ENCODE measurements around the gene PNLIPRP2.

The PNLIPRP2 gene

DNA sequence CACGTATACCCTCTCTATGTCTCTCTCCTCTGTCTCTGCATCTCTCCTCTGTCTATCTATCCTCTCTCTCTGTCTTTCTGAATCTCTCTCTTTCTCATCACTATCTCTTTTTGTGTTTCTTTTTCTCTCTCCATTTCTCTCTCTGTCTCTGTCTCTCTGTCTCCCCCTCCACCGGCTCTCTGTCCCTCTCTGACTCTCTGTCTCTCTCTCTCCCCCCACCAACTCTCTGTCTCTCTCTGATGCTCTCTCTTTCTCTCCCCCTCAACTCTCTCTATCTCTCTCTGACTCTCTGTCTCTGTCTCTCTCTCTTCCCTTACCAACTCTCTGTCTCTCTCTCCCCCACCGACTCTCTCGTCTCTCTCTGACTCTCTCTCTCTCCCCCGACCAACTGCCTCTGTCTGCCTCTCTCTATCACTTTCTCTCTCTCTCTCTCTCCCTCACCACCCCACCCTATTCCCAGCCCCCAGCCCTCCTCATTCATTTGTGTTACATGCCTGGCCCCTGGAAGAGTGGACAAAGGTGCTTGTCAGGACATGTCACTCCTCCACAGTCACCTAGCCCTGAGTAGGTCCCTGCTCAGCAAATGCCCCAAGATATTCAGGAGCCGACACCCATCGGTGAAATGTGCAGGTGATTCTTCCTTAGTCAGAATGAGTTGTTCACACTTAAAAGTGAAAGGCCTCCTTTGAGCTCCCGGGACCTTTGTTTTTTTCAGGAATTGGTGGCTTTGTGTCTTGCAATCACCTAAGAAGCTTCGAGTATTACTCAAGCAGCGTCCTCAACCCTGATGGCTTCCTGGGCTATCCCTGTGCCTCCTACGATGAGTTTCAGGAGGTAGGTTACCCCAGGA is 13.6 kb downstream of the PNLIPRP2 start:
- TF ChIP-seq, protein P1, sequence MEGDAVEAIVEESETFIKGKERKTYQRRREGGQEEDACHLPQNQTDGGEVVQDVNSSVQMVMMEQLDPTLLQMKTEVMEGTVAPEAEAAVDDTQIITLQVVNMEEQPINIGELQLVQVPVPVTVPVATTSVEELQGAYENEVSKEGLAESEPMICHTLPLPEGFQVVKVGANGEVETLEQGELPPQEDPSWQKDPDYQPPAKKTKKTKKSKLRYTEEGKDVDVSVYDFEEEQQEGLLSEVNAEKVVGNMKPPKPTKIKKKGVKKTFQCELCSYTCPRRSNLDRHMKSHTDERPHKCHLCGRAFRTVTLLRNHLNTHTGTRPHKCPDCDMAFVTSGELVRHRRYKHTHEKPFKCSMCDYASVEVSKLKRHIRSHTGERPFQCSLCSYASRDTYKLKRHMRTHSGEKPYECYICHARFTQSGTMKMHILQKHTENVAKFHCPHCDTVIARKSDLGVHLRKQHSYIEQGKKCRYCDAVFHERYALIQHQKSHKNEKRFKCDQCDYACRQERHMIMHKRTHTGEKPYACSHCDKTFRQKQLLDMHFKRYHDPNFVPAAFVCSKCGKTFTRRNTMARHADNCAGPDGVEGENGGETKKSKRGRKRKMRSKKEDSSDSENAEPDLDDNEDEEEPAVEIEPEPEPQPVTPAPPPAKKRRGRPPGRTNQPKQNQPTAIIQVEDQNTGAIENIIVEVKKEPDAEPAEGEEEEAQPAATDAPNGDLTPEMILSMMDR (IDR thresholded peaks at IDR 0.05), result no peak
- no peak overlapping the region for H3K9ac ChIP-seq
- no peaks in the 10 kb centered on the region for H3K27me3 ChIP-seq (ENCODE audit: control insufficient read depth, insufficient read depth, low read length)
- no peak overlapping the region for H3K27ac ChIP-seq
- no peaks in the 10 kb centered on the region for H3K36me3 ChIP-seq (ENCODE audit: control insufficient read depth, insufficient read depth, low read length)
- no peak overlapping the region for H2AFZ ChIP-seq
- no peaks in the 10 kb centered on the region for H3K4me1 ChIP-seq
- H3K9me3 ChIP-seq (ENCODE audit: control insufficient read depth, low read length), result no peaks in the 10 kb centered on the region
- H3K4me2 ChIP-seq (ENCODE audit: low read length), result no peak overlapping the region
- no peak overlapping the region for H3K4me3 ChIP-seq (ENCODE audit: low read depth, low read length)
- H3K79me2 ChIP-seq, result no peaks in the 10 kb centered on the region

DNA sequence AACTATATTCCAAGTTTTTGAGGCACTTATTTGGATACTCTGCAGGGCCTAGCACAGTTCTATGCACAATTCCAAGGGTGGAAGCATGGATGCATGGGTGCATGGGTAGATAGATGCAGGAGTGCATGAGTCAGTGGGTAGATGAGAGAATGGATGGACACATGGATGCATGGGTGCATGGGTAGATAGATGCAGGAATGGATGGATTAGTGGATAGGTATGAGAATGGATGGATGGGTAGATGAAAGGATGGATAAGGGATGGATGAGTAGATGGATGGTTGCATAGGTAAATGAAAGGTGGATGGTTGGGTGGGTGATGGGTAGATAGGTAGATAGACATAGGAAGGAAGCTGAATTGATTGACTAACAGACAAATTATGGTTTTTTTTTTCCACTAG is 15.6 kb downstream of the PNLIPRP2 start:
- H3K9me3 ChIP-seq (ENCODE audit: control insufficient read depth, low read length), result no peaks in the 10 kb centered on the region
- no peak overlapping the region for H2AFZ ChIP-seq
- H3K9ac ChIP-seq, result no peak overlapping the region
- TF ChIP-seq, protein P1 (IDR thresholded peaks at IDR 0.05), result no peak
- H3K4me1 ChIP-seq, result no peaks in the 10 kb centered on the region
- no peak overlapping the region for H3K27ac ChIP-seq
- no peaks in the 10 kb centered on the region for H3K36me3 ChIP-seq (ENCODE audit: control insufficient read depth, insufficient read depth, low read length)
- H3K4me2 ChIP-seq (ENCODE audit: low read length), result no peak overlapping the region
- no peaks in the 10 kb centered on the region for H3K79me2 ChIP-seq
- no peaks in the 10 kb centered on the region for H3K27me3 ChIP-seq (ENCODE audit: control insufficient read depth, insufficient read depth, low read length)
- no peak overlapping the region for H3K4me3 ChIP-seq (ENCODE audit: low read depth, low read length)

DNA sequence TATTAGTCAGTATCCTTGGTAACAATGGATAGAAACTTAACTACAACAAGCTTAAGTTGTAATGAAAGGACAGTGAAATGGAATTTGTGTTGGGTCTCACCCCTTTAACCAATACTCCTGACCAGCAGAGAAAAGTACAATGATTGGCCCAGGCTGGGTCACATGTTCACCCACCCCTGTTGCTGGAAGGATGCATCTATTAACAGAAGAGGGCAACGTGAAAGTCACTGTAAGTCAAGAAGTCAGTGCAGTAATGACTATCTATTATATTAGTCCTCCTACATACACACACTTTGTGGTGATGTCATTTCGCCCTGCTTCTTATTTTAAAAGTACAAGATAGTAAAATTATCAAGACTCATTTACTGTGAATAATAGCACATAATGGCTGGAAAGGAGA is 16.2 kb downstream of the PNLIPRP2 start:
- Histone ChIP-seq H3K27ac (no peak overlapping the region), H3K4me2 (ENCODE audit: low read length) (no peak overlapping the region), H3K79me2 (no peaks in the 10 kb centered on the region), H3K4me3 (ENCODE audit: low read depth, low read length) (no peak overlapping the region), H3K27me3 (ENCODE audit: control insufficient read depth, insufficient read depth, low read length) (no peaks in the 10 kb centered on the region), H3K9me3 (ENCODE audit: control insufficient read depth, low read length) (no peaks in the 10 kb centered on the region), H3K36me3 (ENCODE audit: control insufficient read depth, insufficient read depth, low read length) (no peaks in the 10 kb centered on the region), H2AFZ (no peak overlapping the region), H3K4me1 (no peaks in the 10 kb centered on the region), H3K9ac (no peak overlapping the region)
- TF ChIP-seq, protein P1 (IDR thresholded peaks at IDR 0.05), result no peak

DNA sequence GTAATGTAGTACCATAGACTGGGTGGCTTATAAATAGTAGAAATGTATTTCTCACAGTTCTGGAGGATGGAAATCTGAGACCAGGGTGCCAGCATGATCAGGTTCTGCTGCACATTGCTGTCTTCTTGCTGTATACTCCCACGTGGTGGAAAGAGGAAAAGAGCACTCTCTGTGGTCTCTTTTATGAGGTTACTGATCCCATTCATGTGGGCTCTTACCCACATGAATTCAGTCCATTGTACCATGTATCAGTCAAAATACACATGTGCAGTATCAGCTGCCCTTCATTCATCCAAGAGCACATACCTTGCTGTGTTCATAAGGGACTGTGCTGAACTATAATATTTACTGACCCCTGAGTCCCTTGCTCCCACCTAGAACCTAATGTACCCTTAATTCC is 17.1 kb downstream of the PNLIPRP2 start:
- TF ChIP-seq, protein P1 (IDR thresholded peaks at IDR 0.05), result no peak
- H3K4me2 ChIP-seq (ENCODE audit: low read length), result no peak overlapping the region
- H3K4me1 ChIP-seq, result no peaks in the 10 kb centered on the region
- no peak overlapping the region for H2AFZ ChIP-seq
- H3K9ac ChIP-seq, result no peak overlapping the region
- no peaks in the 10 kb centered on the region for H3K27me3 ChIP-seq (ENCODE audit: control insufficient read depth, insufficient read depth, low read length)
- H3K36me3 ChIP-seq (ENCODE audit: control insufficient read depth, insufficient read depth, low read length), result no peaks in the 10 kb centered on the region
- no peaks in the 10 kb centered on the region for H3K9me3 ChIP-seq (ENCODE audit: control insufficient read depth, low read length)
- H3K27ac ChIP-seq, result no peak overlapping the region
- no peaks in the 10 kb centered on the region for H3K79me2 ChIP-seq
- no peak overlapping the region for H3K4me3 ChIP-seq (ENCODE audit: low read depth, low read length)

DNA sequence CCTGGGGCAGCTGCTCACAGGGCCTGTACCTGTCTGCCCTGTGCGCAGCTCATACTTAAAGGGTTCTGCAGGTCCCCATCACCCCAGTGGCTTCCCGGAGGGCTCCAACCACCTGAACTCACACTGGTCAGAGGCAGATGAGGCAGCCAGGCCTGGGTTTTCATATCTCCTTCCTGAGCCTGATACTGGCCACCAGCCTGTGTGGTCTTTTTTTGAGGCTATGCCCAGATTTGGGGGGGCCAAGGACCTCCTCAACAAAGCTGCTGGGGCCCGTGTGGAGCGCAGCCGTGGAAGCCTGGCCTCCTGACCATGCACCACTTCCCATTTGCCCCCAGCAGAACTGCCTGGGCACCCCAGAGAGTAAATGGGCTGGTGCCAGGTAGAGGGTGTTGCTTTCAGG is 25.7 kb downstream of the PNLIPRP2 start:
- TF ChIP-seq, protein P1 (IDR thresholded peaks at IDR 0.05), result no peak
- Histone ChIP-seq H3K36me3 (ENCODE audit: control insufficient read depth, insufficient read depth, low read length) (no peaks in the 10 kb centered on the region), H3K4me1 (no peaks in the 10 kb centered on the region), H3K79me2 (no peaks in the 10 kb centered on the region), H3K27ac (no peak overlapping the region), H2AFZ (no peak overlapping the region), H3K9ac (no peak overlapping the region), H3K4me3 (ENCODE audit: low read depth, low read length) (no peak overlapping the region), H3K27me3 (ENCODE audit: control insufficient read depth, insufficient read depth, low read length) (no peaks in the 10 kb centered on the region), H3K4me2 (ENCODE audit: low read length) (no peak overlapping the region), H3K9me3 (ENCODE audit: control insufficient read depth, low read length) (no peaks in the 10 kb centered on the region)

Data from parathyroid adenoma (tissue), 2 donors.